HepG2 (cell line): ENCODE measurements around the gene PRM3. TPM values are rescaled to one million over a fixed set of nuclear protein-coding genes. Genes with fewer than 3 reads are reported as not detected.

Experiments
- CENPX ChIP-seq: sonication (generic); formaldehyde crosslinking; IDR thresholded peaks from 2 replicates; pipeline ENCODE4 v1.9.0; 2021; ENCODE audit warnings: mild to moderate bottlenecking, missing genetic modification reagents, moderate library complexity
- FOXP1 ChIP-seq, 2 experiments: fragments of 450-650 bp in 1 of 2; IDR thresholded peaks; 2 replicates each; pipeline ENCODE4 v1.6.1; 2017 to 2018; ENCODE audit warnings: antibody characterized with exemption in 1 of 2
- JDP2 ChIP-seq: sonication (generic); formaldehyde crosslinking; IDR thresholded peaks from 2 replicates; pipeline ENCODE4 v1.8.1; 2022; ENCODE audit warnings: missing genetic modification reagents, borderline replicate concordance
- KLF13 ChIP-seq: sonication (generic); formaldehyde crosslinking; IDR thresholded peaks from 2 replicates; pipeline ENCODE4 v1.4.0; 2020; ENCODE audit warnings: mild to moderate bottlenecking, missing genetic modification reagents
- MAZ ChIP-seq, 2 experiments: sonication (generic) in 1 of 2; formaldehyde crosslinking in 1 of 2; IDR thresholded peaks; 2 replicates each; pipeline versions ENCODE4 v1.5.0 to v1.6.1; 2012 to 2020; ENCODE audit warnings: low read depth in 2 of 2, mild to moderate bottlenecking in 2 of 2, borderline replicate concordance in 1 of 2, improper control_type of control experiment in 1 of 2, low read length in 1 of 2, missing genetic modification reagents in 1 of 2, moderate library complexity in 1 of 2
- PAXIP1 ChIP-seq: sonication (generic); formaldehyde crosslinking; conservative IDR thresholded peaks from 2 replicates; pipeline ENCODE4 v1.4.0; 2020; ENCODE audit warnings: mild to moderate bottlenecking, missing genetic modification reagents, moderate library complexity
- PPARG ChIP-seq: conservative IDR thresholded peaks from 2 replicates; pipeline ENCODE4 v1.6.1; 2016; ENCODE audit warnings: missing biosample characterization, missing genetic modification reagents
- SKIL ChIP-seq: sonication (generic); formaldehyde crosslinking; IDR thresholded peaks from 2 replicates; pipeline ENCODE4 v1.8.0; 2022; ENCODE audit warnings: missing genetic modification reagents, mild to moderate bottlenecking, moderate library complexity, borderline replicate concordance
- ZBED4 ChIP-seq: sonication (generic); formaldehyde crosslinking; IDR thresholded peaks from 2 replicates; pipeline ENCODE4 v1.4.0; 2020; ENCODE audit warnings: missing genetic modification reagents, borderline replicate concordance
- ZFP90 ChIP-seq: sonication (generic); formaldehyde crosslinking; IDR thresholded peaks from 2 replicates; pipeline ENCODE4 v1.8.0; 2022; ENCODE audit warnings: missing genetic modification reagents, mild to moderate bottlenecking, inconsistent platforms, borderline replicate concordance
- ZNF367 ChIP-seq: sonication (generic); formaldehyde crosslinking; IDR thresholded peaks from 2 replicates; pipeline ENCODE4 v1.4.0; 2020; ENCODE audit warnings: missing genetic modification reagents, borderline replicate concordance
- ZNF431 ChIP-seq: sonication (generic); formaldehyde crosslinking; IDR thresholded peaks from 2 replicates; pipeline ENCODE4 v1.9.0; 2022; ENCODE audit warnings: missing genetic modification reagents, low read depth, mild to moderate bottlenecking, borderline replicate concordance
- ZNF709 ChIP-seq: sonication (generic); formaldehyde crosslinking; IDR thresholded peaks from 2 replicates; pipeline ENCODE4 v1.5.0; 2020; ENCODE audit warnings: mild to moderate bottlenecking, missing genetic modification reagents
- polyA plus RNA-seq, 8 experiments: library from polyadenylated mRNA; depleted of rRNA in 3 of 8; stranded (reverse) in 7 of 8; unstranded in 1 of 8; fragments of >200 nt; fragmentation: Illumina TruSeq in 4 of 8; extraction: Trizol in 4 of 8; gene quantifications; 2 replicates each; pipeline versions ENCODE4 v1.2.1 to v1.2.3, GENCODE V29; 2011 to 2016; ENCODE audit warnings: low read depth in 4 of 8, missing spikeins in 1 of 8, mixed read lengths in 1 of 8; ENCODE audit not compliant: insufficient read depth in 1 of 8
- total RNA-seq, 5 experiments: library from RNA; depleted of rRNA; stranded (reverse); fragments of >200 nt; fragmentation: Illumina TruSeq; extraction: Trizol; gene quantifications; 2 replicates each; pipeline ENCODE4 v1.2.3, GENCODE V29; 2016; ENCODE audit warnings: low read depth in 1 of 5
- TF ChIP-seq, protein P1 (sequence below): sonication (generic); formaldehyde crosslinking; IDR thresholded peaks from 2 replicates; pipeline ENCODE4 v1.9.0; 2021; ENCODE audit warnings: missing genetic modification reagents, borderline replicate concordance

Gene PRM3
- total and polyA plus RNA-seq, 2 of the 13 experiments (the other 11 are each of a cell fraction or from before 2014, with no cell fraction given) = not detected

- TF ChIP-seq, protein P1, sequence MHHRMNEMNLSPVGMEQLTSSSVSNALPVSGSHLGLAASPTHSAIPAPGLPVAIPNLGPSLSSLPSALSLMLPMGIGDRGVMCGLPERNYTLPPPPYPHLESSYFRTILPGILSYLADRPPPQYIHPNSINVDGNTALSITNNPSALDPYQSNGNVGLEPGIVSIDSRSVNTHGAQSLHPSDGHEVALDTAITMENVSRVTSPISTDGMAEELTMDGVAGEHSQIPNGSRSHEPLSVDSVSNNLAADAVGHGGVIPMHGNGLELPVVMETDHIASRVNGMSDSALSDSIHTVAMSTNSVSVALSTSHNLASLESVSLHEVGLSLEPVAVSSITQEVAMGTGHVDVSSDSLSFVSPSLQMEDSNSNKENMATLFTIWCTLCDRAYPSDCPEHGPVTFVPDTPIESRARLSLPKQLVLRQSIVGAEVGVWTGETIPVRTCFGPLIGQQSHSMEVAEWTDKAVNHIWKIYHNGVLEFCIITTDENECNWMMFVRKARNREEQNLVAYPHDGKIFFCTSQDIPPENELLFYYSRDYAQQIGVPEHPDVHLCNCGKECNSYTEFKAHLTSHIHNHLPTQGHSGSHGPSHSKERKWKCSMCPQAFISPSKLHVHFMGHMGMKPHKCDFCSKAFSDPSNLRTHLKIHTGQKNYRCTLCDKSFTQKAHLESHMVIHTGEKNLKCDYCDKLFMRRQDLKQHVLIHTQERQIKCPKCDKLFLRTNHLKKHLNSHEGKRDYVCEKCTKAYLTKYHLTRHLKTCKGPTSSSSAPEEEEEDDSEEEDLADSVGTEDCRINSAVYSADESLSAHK (CRISPR knock-in tag) = no peak
- peak; percentile 55; the same call in 1 of the 2 replicates for TF ChIP-seq ZBED4 (CRISPR knock-in tag)
- 0 out of 2 replicates have a peak, but pooled peaks have one; percentile 7 for TF ChIP-seq ZNF709
- TF ChIP-seq FOXP1 (IDR thresholded peaks at IDR 0.05) = no peak
- peak; percentile 54; the same call in 1 of the 2 replicates for TF ChIP-seq FOXP1 (CRISPR knock-in tag; IDR thresholded peaks at IDR 0.05)
- TF ChIP-seq KLF13 (CRISPR knock-in tag) = no peak
- TF ChIP-seq ZNF431 (CRISPR knock-in tag) = peak; percentile 74; the same call in 1 of the 2 replicates
- peak; percentile 40; the same call in 1 of the 2 replicates for TF ChIP-seq PAXIP1 (CRISPR knock-in tag)
- TF ChIP-seq ZFP90 (CRISPR knock-in tag) = 0 out of 2 replicates have a peak, but pooled peaks have one; percentile 88
- peak; percentile 79; the same call in 1 of the 2 replicates for TF ChIP-seq MAZ (IDR thresholded peaks at IDR 0.05; ENCODE audit: borderline replicate concordance, low read depth, low read length)
- peak; percentile 33; the same call in 1 of the 2 replicates for TF ChIP-seq MAZ (CRISPR knock-in tag; IDR thresholded peaks at IDR 0.05; ENCODE audit: low read depth)
- TF ChIP-seq SKIL = peak; percentile 86
- TF ChIP-seq PPARG (CRISPR knock-in tag) = peak; percentile 75
- TF ChIP-seq JDP2 (CRISPR knock-in tag) = no peak
- no peak for TF ChIP-seq ZNF367
- TF ChIP-seq CENPX (CRISPR knock-in tag) = no peak
Measured at GRCh38 chr16:11224096-11224893, 49.1 kb downstream of the PRM3 start (continued).
